Lung (tissue), 12 donors: ENCODE measurements around the gene AIP. TPM values are rescaled to one million over a fixed set of nuclear protein-coding genes. Genes with fewer than 3 reads are reported as not detected.
A peak's percentile ranks its signal among the peaks of the same experiment; 100 is the strongest.

Experiments
- ATAC-seq: fragments of 200-7000 bp; cut with Tn5 transposase; one replicate; pipeline ENCODE4 v1.9.1; 2020; ENCODE audit warnings: moderate number of reproducible peaks; ENCODE audit not compliant: insufficient read depth, low FRiP score
- DNase-seq, 3 donors: peaks; one replicate each; pipeline ENCODE4 v3.0.0-alpha.2; 2013 to 2017
- H3K27ac ChIP-seq, 2 donors: one replicate each; pipeline ENCODE4 v1.5.1; 2013; ENCODE audit warnings: mild to moderate bottlenecking in 2 of 2, moderate library complexity in 2 of 2, control low read depth in 1 of 2, inconsistent platforms in 1 of 2, low read depth in 1 of 2, low read length in 1 of 2
- H3K27me3 ChIP-seq, 3 donors: one replicate each; pipeline ENCODE4 v1.5.1; 2013; ENCODE audit warnings: low read length in 2 of 3; ENCODE audit not compliant: control insufficient read depth in 3 of 3, insufficient read depth in 3 of 3
- H3K36me3 ChIP-seq, 4 donors: one replicate each; pipeline ENCODE4 v1.5.1; 2013; ENCODE audit warnings: low read length in 4 of 4, mild to moderate bottlenecking in 1 of 4, moderate library complexity in 1 of 4; ENCODE audit not compliant: control insufficient read depth in 4 of 4, insufficient read depth in 4 of 4
- H3K4me1 ChIP-seq, 5 donors: one replicate each; pipeline ENCODE4 v1.5.1; 2013; ENCODE audit warnings: low read length in 5 of 5, mild to moderate bottlenecking in 2 of 5, moderate library complexity in 1 of 5; ENCODE audit not compliant: control insufficient read depth in 5 of 5, insufficient read depth in 5 of 5
- H3K4me3 ChIP-seq: one replicate; pipeline ENCODE4 v1.5.1; 2013; ENCODE audit warnings: mild to moderate bottlenecking, control low read depth, moderate library complexity
- H3K9ac ChIP-seq, 2 donors: one replicate each; pipeline ENCODE4 v1.5.1; 2013; ENCODE audit warnings: low read length in 2 of 2, control low read depth in 1 of 2; ENCODE audit not compliant: insufficient read depth in 1 of 2
- H3K9me3 ChIP-seq, 4 donors: one replicate each; pipeline ENCODE4 v1.5.1; 2013; ENCODE audit warnings: low read length in 3 of 4, mild to moderate bottlenecking in 1 of 4, moderate library complexity in 1 of 4; ENCODE audit not compliant: control insufficient read depth in 4 of 4, insufficient read depth in 3 of 4
- CTCF ChIP-seq: IDR thresholded peaks from 2 replicates; pipeline ENCODE4 v1.5.1; 2012; ENCODE audit warnings: mild to moderate bottlenecking; ENCODE audit errors: control extremely low read depth, extremely low read depth
- WGBS, 2 donors: extraction: QIAGEN DNeasy Blood & Tissue Kit; methylation state at CpG; one replicate each; pipeline ENCODE4 v1.1.7; 2013; 5-methylcytosine and 5-hydroxymethylcytosine counted together
- polyA plus RNA-seq, 2 donors: library from polyadenylated mRNA; stranded (reverse); fragments of 200-250 nt; gene quantifications; one replicate each; pipeline ENCODE4 v1.2.1, GENCODE V29; 2013
- total RNA-seq, 2 donors: library from RNA; depleted of rRNA in 1 of 2; stranded (reverse); fragments of >200 nt in 1 of 2; gene quantifications; one replicate each; pipeline ENCODE4 v1.2.1, GENCODE V29; 2014 to 2021
- donor health status: control.
- donor health status: control.
- donor health status: Bipolar disorder and iron deficiency.
- donor health status: healthy.
- donor health status: DM: yes; HTN: yes; CAD: no.

AIP gene
- total and polyA plus RNA-seq, 4 donors, result 60.0 to 126 (median 73.8) TPM

- 10 to 15% methylated on average over 17 of the region's 17 CpGs for WGBS, 2 donors
- peaks cover 0 to 34% (median 10%) of the 10 kb centered on the region in 5 donors for H3K4me1 ChIP-seq
- H3K4me3 ChIP-seq, result peak overlapping the region; percentile 7
- peak overlapping the region in 1 of 2 donors; percentile 49 for H3K9ac ChIP-seq
- ATAC-seq (peak; percentile 49), DNase-seq (peak; percentile 81 to 85 (median 84))
- TF ChIP-seq CTCF, result peak; percentile 96
- peaks cover 0 to 10% (median 3%) of the 10 kb centered on the region in 4 donors for H3K36me3 ChIP-seq
- H3K27me3 ChIP-seq, result no peaks in the 10 kb centered on the region
- peak overlapping the region; percentile 89 to 96 for H3K27ac ChIP-seq
- H3K9me3 ChIP-seq, result no peaks in the 10 kb centered on the region
Observed at GRCh38 chr11:67505605-67506396, 23.0 kb downstream of the AIP start.

GRCh38 chr11:67506426-67507051, 23.7 kb downstream of the AIP start:
- peak overlapping the region; percentile 89 to 96 for H3K27ac ChIP-seq
- H3K36me3 ChIP-seq, result peaks cover 0 to 5% (median 2%) of the 10 kb centered on the region in 4 donors
- ATAC-seq (no peak), DNase-seq (no peak)
- peaks cover 0 to 34% (median 10%) of the 10 kb centered on the region in 5 donors for H3K4me1 ChIP-seq
- no peaks in the 10 kb centered on the region for H3K9me3 ChIP-seq
- H3K4me3 ChIP-seq, result no peak overlapping the region
- 81 to 88% methylated on average over 16 of the region's 16 CpGs for WGBS, 2 donors
- peaks cover 0 to 2% (median 0%) of the 10 kb centered on the region in 3 donors for H3K27me3 ChIP-seq
- H3K9ac ChIP-seq, result peak overlapping the region in 1 of 2 donors; percentile 49
- no peak for TF ChIP-seq CTCF

GRCh38 chr11:67507242-67507863, 24.5 kb downstream of the AIP start:
- 26 to 34% methylated on average over 33 of the region's 33 CpGs for WGBS, 2 donors
- TF ChIP-seq CTCF, result no peak

More at GRCh38 chr11:67507242-67507863, 24.5 kb downstream of the AIP start:
- H3K27ac ChIP-seq, result peak overlapping the region; percentile 94 to 96
- H3K36me3 ChIP-seq, result peaks cover 0 to 3% (median 0%) of the 10 kb centered on the region in 4 donors
- ATAC-seq (no peak), DNase-seq (no peak)
- no peak overlapping the region for H3K9ac ChIP-seq
- H3K4me1 ChIP-seq, result peaks cover 0 to 34% (median 10%) of the 10 kb centered on the region in 5 donors
- no peaks in the 10 kb centered on the region for H3K9me3 ChIP-seq
- peaks cover 0 to 2% (median 0%) of the 10 kb centered on the region in 3 donors for H3K27me3 ChIP-seq
- peak overlapping the region; percentile 66 for H3K4me3 ChIP-seq
